Esophagus squamous epithelium (tissue), 4 donors: Measurements from ENCODE around the gene ANP32A.
"Not testable (repeated sequence)": the region's sequence is repeated elsewhere in the genome, so short reads cannot be mapped to it uniquely, and the experiment has no call there.

Source experiments
- POLR2A ChIP-seq, 4 donors: fragments of 450-650 bp; IDR thresholded peaks; one replicate each; pipeline ENCODE4 v1.6.1; 2017; ENCODE audit warnings: antibody characterized with exemption in 4 of 4, mild to moderate bottlenecking in 4 of 4, moderate library complexity in 3 of 4
- TF ChIP-seq, protein P1 (sequence below), 6 experiments: fragments of 450-650 bp in 4 of 6; fragments of 200-600 bp in 2 of 6; sonication (generic) in 2 of 6; IDR thresholded peaks; one replicate each; pipeline ENCODE4 v1.5.1; 2016 to 2019; ENCODE audit warnings: antibody characterized with exemption in 6 of 6, mild to moderate bottlenecking in 4 of 6, moderate library complexity in 4 of 6

GRCh38 chr15:68759982-68760579, 60.6 kb downstream of the ANP32A start:
- TF ChIP-seq, protein P1, sequence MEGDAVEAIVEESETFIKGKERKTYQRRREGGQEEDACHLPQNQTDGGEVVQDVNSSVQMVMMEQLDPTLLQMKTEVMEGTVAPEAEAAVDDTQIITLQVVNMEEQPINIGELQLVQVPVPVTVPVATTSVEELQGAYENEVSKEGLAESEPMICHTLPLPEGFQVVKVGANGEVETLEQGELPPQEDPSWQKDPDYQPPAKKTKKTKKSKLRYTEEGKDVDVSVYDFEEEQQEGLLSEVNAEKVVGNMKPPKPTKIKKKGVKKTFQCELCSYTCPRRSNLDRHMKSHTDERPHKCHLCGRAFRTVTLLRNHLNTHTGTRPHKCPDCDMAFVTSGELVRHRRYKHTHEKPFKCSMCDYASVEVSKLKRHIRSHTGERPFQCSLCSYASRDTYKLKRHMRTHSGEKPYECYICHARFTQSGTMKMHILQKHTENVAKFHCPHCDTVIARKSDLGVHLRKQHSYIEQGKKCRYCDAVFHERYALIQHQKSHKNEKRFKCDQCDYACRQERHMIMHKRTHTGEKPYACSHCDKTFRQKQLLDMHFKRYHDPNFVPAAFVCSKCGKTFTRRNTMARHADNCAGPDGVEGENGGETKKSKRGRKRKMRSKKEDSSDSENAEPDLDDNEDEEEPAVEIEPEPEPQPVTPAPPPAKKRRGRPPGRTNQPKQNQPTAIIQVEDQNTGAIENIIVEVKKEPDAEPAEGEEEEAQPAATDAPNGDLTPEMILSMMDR (IDR thresholded peaks at IDR 0.05): not testable (repeated sequence)
- not testable (repeated sequence) for TF ChIP-seq POLR2A (IDR thresholded peaks at IDR 0.05)
